ENCODE data around the gene DPP10.

- TF ChIP-seq ZNF629 (tag by site-specific recombination; IDR thresholded peaks at IDR 0.05), result no peak
- no peak for TF ChIP-seq CTCF (tag by site-specific recombination; IDR thresholded peaks at IDR 0.05)
- TF ChIP-seq ZNF560 (tag by site-specific recombination; IDR thresholded peaks at IDR 0.05; ENCODE audit: borderline replicate concordance), result no peak
- no peak for TF ChIP-seq ZNF184 (tag by site-specific recombination; IDR thresholded peaks at IDR 0.05)
- TF ChIP-seq, protein P1, sequence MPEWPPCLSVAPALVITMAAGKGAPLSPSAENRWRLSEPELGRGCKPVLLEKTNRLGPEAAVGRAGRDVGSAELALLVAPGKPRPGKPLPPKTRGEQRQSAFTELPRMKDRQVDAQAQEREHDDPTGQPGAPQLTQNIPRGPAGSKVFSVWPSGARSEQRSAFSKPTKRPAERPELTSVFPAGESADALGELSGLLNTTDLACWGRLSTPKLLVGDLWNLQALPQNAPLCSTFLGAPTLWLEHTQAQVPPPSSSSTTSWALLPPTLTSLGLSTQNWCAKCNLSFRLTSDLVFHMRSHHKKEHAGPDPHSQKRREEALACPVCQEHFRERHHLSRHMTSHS (tag by site-specific recombination; IDR thresholded peaks at IDR 0.05), result no peak
- TF ChIP-seq REST (tag by site-specific recombination; IDR thresholded peaks at IDR 0.05), result no peak
- TF ChIP-seq, protein P2, sequence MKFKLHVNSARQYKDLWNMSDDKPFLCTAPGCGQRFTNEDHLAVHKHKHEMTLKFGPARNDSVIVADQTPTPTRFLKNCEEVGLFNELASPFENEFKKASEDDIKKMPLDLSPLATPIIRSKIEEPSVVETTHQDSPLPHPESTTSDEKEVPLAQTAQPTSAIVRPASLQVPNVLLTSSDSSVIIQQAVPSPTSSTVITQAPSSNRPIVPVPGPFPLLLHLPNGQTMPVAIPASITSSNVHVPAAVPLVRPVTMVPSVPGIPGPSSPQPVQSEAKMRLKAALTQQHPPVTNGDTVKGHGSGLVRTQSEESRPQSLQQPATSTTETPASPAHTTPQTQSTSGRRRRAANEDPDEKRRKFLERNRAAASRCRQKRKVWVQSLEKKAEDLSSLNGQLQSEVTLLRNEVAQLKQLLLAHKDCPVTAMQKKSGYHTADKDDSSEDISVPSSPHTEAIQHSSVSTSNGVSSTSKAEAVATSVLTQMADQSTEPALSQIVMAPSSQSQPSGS (tag by site-specific recombination; IDR thresholded peaks at IDR 0.05; ENCODE audit: low read depth), result no peak
- TF ChIP-seq PRDM10 (tag by site-specific recombination; IDR thresholded peaks at IDR 0.05), result no peak
- TF ChIP-seq ZSCAN4 (tag by site-specific recombination; IDR thresholded peaks at IDR 0.05), result no peak
- no peak for TF ChIP-seq ZBTB1 (tag by site-specific recombination; IDR thresholded peaks at IDR 0.05)
- TF ChIP-seq ZNF23 (tag by site-specific recombination; IDR thresholded peaks at IDR 0.05; ENCODE audit: borderline replicate concordance), result no peak
Measured at GRCh38 chr2:115163572-115163971, 721.1 kb downstream of the DPP10 start.
